Caco-2 (cell line): ENCODE results near the gene NPR1. TPM values are rescaled to one million over a fixed set of nuclear protein-coding genes. Genes with fewer than 3 reads are reported as not detected.
A peak's percentile ranks its signal among the peaks of the same experiment; 100 is the strongest.

ENCODE experiments used
- BruUV-seq: library from RNA; stranded (reverse); fragments of 400-500 nt; replicated peaks from 2 replicates; lab custom pipeline; 2021; lab: Mats Ljungman, UMichigan
- CTCF ChIA-PET: fragments of 300-600 bp; sonication (Branson Sonifier 250); formaldehyde crosslinking; loops from one replicate; lab custom pipeline; 2022; ENCODE audit warnings: antibody characterized with exemption; lab: Charles Lee
- POLR2A ChIA-PET: fragments of 300-600 bp; sonication (Branson Sonifier 250); formaldehyde crosslinking; loops from one replicate; lab custom pipeline; 2022; ENCODE audit warnings: antibody characterized with exemption; lab: Charles Lee
- DNase-seq, 2 experiments: peaks; one replicate each; pipeline versions ENCODE4 v3.0.0 to v3.0.0-alpha.2; 2020 to 2022
- H3K27me3 ChIP-seq: replicated peaks from 2 replicates; pipeline ENCODE4 v1.6.0; 2011; ENCODE audit warnings: low read length; ENCODE audit not compliant: control insufficient read depth, insufficient read depth
- H3K36me3 ChIP-seq: 2 replicates; pipeline ENCODE4 v1.5.1; 2011; ENCODE audit warnings: low read length; ENCODE audit not compliant: control insufficient read depth, insufficient read depth
- H3K4me1 ChIP-seq: fragments of 250-450 bp; sonication (Bioruptor Pico); 2 replicates; pipeline ENCODE4 v1.5.1; 2020; ENCODE audit warnings: mild to moderate bottlenecking
- H3K4me3 ChIP-seq: 2 replicates; pipeline ENCODE4 v1.5.1; 2011; ENCODE audit warnings: low read depth, mild to moderate bottlenecking, control low read depth, low read length
- H3K9me3 ChIP-seq: fragments of 250-450 bp; sonication (Bioruptor Pico); 2 replicates; pipeline ENCODE4 v1.5.1; 2020; ENCODE audit warnings: mild to moderate bottlenecking, moderate library complexity
- H3K27ac Mint-ChIP-seq: one replicate; pipeline ENCODE4 v1.8.0; 2022; ENCODE audit warnings: mixed read lengths; ENCODE audit not compliant: unreplicated experiment
- H3K27me3 Mint-ChIP-seq: one replicate; pipeline ENCODE4 v1.8.0; 2022; ENCODE audit warnings: mixed read lengths; ENCODE audit not compliant: insufficient read depth, unreplicated experiment
- H3K36me3 Mint-ChIP-seq: one replicate; pipeline ENCODE4 v1.8.0; 2022; ENCODE audit warnings: mild to moderate bottlenecking, mixed read lengths; ENCODE audit not compliant: insufficient read depth, unreplicated experiment
- H3K4me1 Mint-ChIP-seq: one replicate; pipeline ENCODE4 v1.8.0; 2022; ENCODE audit warnings: low read depth, mixed read lengths; ENCODE audit not compliant: unreplicated experiment
- H3K4me3 Mint-ChIP-seq: one replicate; pipeline ENCODE4 v1.8.0; 2022; ENCODE audit warnings: mild to moderate bottlenecking, moderate library complexity, mixed read lengths; ENCODE audit not compliant: unreplicated experiment
- H3K9me3 Mint-ChIP-seq: one replicate; pipeline ENCODE4 v1.8.0; 2022; ENCODE audit warnings: mixed read lengths; ENCODE audit not compliant: unreplicated experiment
- CTCF ChIP-seq, 2 experiments: fragments of 200-600 bp in 1 of 2; IDR thresholded peaks; 1 replicate in 1 of 2; 2 replicates in 1 of 2; pipeline versions ENCODE4 v1.5.1 to v1.8.0; 2011 to 2022; ENCODE audit warnings: antibody characterized with exemption in 1 of 2, control low read depth in 1 of 2, inconsistent platforms in 1 of 2, low read depth in 1 of 2, low read length in 1 of 2, mild to moderate bottlenecking in 1 of 2, moderate library complexity in 1 of 2; ENCODE audit not compliant: insufficient read depth in 1 of 2, severe bottlenecking in 1 of 2, unreplicated experiment in 1 of 2
- intact Hi-C: fragments of 100-400 bp; cut with micrococcal nuclease; formaldehyde crosslinking; loops from one replicate; pipeline ENCODE4 v1.10.0; 2022; ENCODE audit not compliant: unreplicated experiment
- total RNA-seq: library from RNA; stranded (reverse); gene quantifications from 2 replicates; pipeline ENCODE4 v1.2.3, GENCODE V29; 2022

Gene NPR1
- total RNA-seq, 1 experiment from 2014 or later = 1.4 TPM

GRCh38 chr1:153673511-153673910 is 5.0 kb upstream of the NPR1 start:
- ChIA-PET POLR2A (no interaction called here), CTCF (interaction anchor here (0.7 kb wide), 1 partner anchor 60 kb away, joined by 3 read pairs; no protein-coding TSS in a partner anchor)
- Mint-ChIP-seq H3K27ac (peak overlapping the region; percentile 47), H3K4me1 (peaks cover 19% of the 10 kb centered on the region), H3K9me3 (no peaks in the 10 kb centered on the region), H3K4me3 (peak overlapping the region; percentile 55), H3K36me3 (peaks cover 16% of the 10 kb centered on the region), H3K27me3 (no peaks in the 10 kb centered on the region)
- intact Hi-C loops = loop anchor here (5.0 kb wide), 1 partner anchor 96 kb away; no protein-coding TSS in a partner anchor
- TF ChIP-seq CTCF (IDR thresholded peaks at IDR 0.05; ENCODE audit: insufficient read depth in 1 of 2, low read depth in 1 of 2, low read length in 1 of 2, severe bottlenecking in 1 of 2, unreplicated experiment in 1 of 2) = no peak
- DNase-seq = no peak
- no peak overlapping the region for H3K4me3 ChIP-seq
- H3K9me3 ChIP-seq = no peaks in the 10 kb centered on the region
- peaks cover 14% of the 10 kb centered on the region for H3K4me1 ChIP-seq
- H3K36me3 ChIP-seq = peaks cover 5% of the 10 kb centered on the region; the same call in 1 of the 2 replicates
- H3K27me3 ChIP-seq = no peaks in the 10 kb centered on the region
- no TSS peak for BruUV-seq

- peaks cover 9% of the 10 kb centered on the region for H3K27me3 Mint-ChIP-seq
- peak overlapping the region; percentile 18 for H3K27ac Mint-ChIP-seq
- Histone ChIP-seq H3K36me3 (no peaks in the 10 kb centered on the region), H3K9me3 (no peaks in the 10 kb centered on the region), H3K27me3 (no peaks in the 10 kb centered on the region), H3K4me3 (peak overlapping the region; percentile 73), H3K4me1 (peaks cover 16% of the 10 kb centered on the region)
- peak; percentile 66 to 72 for DNase-seq
- H3K4me3 Mint-ChIP-seq = peak overlapping the region; percentile 97
- H3K9me3 Mint-ChIP-seq = no peaks in the 10 kb centered on the region
- peaks cover 19% of the 10 kb centered on the region for H3K36me3 Mint-ChIP-seq
- H3K4me1 Mint-ChIP-seq = peaks cover 28% of the 10 kb centered on the region
- ChIA-PET CTCF (interaction anchor here (0.5 to 1.4 kb wide), 5 partner anchors 50 to 98 kb away, joined by 3 to 6 read pairs (median 5); partner anchors contain the start of genes INTS3, S100A13 and SLC27A3), POLR2A (interaction anchor here (0.6 kb wide), 1 partner anchor 469 kb away, joined by 4 read pairs; no protein-coding TSS in a partner anchor)
- TF ChIP-seq CTCF (IDR thresholded peaks at IDR 0.05; ENCODE audit: insufficient read depth in 1 of 2, low read depth in 1 of 2, low read length in 1 of 2, severe bottlenecking in 1 of 2, unreplicated experiment in 1 of 2) = peak; percentile 91 to 93
- intact Hi-C loops = loop anchor here (1.0 to 5.0 kb wide), 6 partner anchors 71 to 312 kb away; partner anchors contain the start of genes GATAD2B, RAB13 and RPS27
- BruUV-seq = no TSS peak
Observed at GRCh38 chr1:153677718-153678518, 570 bp upstream of the NPR1 start.

GRCh38 chr1:153679337-153680119 is 1.0 kb downstream of the NPR1 start:
- Mint-ChIP-seq H3K4me3 (peak overlapping the region; percentile 97), H3K36me3 (peaks cover 19% of the 10 kb centered on the region), H3K27ac (no peak overlapping the region), H3K9me3 (no peaks in the 10 kb centered on the region), H3K27me3 (peaks cover 9% of the 10 kb centered on the region), H3K4me1 (peaks cover 35% of the 10 kb centered on the region)
- H3K4me3 ChIP-seq = peak overlapping the region; percentile 73
- POLR2A ChIA-PET = interaction anchor here (0.6 kb wide), 1 partner anchor 149 kb away, joined by 3 read pairs; no protein-coding TSS in a partner anchor
- CTCF ChIA-PET = interaction anchor here (0.6 to 1.0 kb wide), 2 partner anchors 48 to 315 kb away, joined by 3 to 5 read pairs; partner anchors contain the start of gene INTS3
- H3K36me3 ChIP-seq = no peaks in the 10 kb centered on the region
- no TSS peak for BruUV-seq
- no peak for TF ChIP-seq CTCF (IDR thresholded peaks at IDR 0.05; ENCODE audit: insufficient read depth in 1 of 2, low read depth in 1 of 2, low read length in 1 of 2, severe bottlenecking in 1 of 2, unreplicated experiment in 1 of 2)
- H3K27me3 ChIP-seq = no peaks in the 10 kb centered on the region
- H3K4me1 ChIP-seq = peaks cover 16% of the 10 kb centered on the region
- peak in 1 of 2 experiments; percentile 43 for DNase-seq
- intact Hi-C loops = loop anchor here (2.0 to 5.0 kb wide), 2 partner anchors 243 to 307 kb away; partner anchors contain the start of genes GATAD2B and RAB13
- no peaks in the 10 kb centered on the region for H3K9me3 ChIP-seq
